Stimulated activated CD4-positive, alpha-beta T cell treated with anti-CD3 and anti-CD28 coated beads, Interleukin-4, amount 100 ng/mL, for 1 hour (primary cell): ENCODE results near the gene PPP2CA.
A peak's percentile ranks its signal among the peaks of the same experiment; 100 is the strongest.

Source experiments
- DNase-seq: peaks from one replicate; pipeline ENCODE4 v3.0.0-alpha.2; 2020

The PPP2CA gene

DNA sequence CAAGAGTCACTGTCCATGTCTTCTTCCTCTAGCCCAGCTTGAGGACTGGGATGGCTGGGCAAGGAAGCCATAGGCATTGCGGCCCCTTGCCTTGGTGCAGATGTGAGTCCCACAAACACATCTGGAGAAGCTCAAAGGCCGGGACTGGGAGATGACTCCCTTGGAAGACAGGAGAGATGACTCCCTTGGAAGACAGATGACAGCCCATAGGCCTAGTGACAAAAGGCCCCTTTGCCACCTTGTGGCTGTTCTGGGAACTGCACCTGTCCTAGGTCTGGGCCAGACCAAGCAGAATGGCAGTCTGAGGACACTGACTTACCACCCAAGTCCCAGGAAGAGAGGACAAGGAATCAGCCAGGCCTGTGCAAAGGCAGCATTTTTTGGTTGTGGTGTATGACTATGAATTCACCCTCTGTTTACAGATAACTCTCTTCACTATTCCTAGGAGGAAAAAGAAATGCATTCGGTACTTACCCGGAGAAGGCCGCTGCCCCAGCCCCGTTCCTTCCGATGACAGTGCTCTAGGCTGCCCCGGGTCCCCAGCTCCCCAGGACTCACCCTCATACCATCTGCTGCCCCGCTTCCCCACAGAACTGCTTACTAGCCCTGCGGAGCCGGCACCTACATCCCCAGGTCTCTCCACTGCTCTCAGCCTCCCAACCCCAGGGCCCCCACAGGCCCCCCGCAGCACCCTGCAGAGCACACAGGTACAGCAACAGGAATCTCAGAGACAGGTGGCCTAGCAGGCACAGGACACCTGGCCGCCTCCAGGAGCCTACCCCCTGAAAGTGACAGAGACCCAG is 79.9 kb downstream of the PPP2CA start:
- peak; percentile 84 for DNase-seq

DNA sequence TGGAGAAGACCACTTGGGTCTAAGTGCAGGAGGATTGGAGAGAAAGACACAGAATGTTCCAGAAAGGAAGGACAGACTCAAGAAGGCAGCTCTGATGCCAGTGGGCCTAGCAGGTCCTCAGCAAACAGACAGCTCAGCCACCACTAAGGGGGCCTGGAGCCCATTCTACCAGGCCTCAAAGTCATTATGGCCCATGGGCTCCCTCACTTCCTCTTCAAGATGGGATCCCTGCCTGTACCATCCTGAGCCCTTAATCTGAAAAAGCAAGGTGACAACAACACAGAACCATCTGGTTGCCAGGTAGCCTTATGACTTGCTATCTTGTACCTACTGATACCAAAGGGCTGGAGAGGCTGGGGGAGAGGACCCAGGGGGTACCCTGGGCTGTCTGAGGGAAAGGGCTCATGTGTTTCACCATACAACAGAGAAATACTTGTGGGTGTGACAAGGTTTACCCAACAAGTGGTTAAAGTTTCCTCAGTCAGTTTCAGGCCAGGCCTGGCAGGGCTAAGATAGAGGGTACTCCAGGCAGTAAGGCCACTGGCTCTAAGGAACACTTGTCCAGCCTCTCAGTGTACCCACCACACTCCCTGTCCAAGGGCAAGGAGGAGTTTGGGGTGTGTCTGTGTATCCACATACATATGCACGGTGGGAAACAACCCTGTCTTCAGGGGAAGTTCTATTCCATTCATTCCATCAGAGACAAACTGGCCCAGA is 80.7 kb downstream of the PPP2CA start:
- DNase-seq: no peak
